Naive thymus-derived CD8-positive, alpha-beta T cell (primary cell): ENCODE data around the gene FAM117B. TPM values are rescaled to one million over a fixed set of nuclear protein-coding genes. Genes with fewer than 3 reads are reported as not detected.

ENCODE experiments used
- ATAC-seq, 2 donors: fragments of 150-1000 bp; cut with Tn5 transposase in 1 of 2; sonication (Bioruptor Pico), chemical (Tn5 transposase) in 1 of 2; 1 replicate in 1 of 2; 2 replicates in 1 of 2; pipeline ENCODE4 v1.10.0; 2021; ENCODE audit warnings: mild to moderate bottlenecking in 2 of 2, moderate library complexity in 2 of 2
- POLR2A ChIA-PET: fragments of 350-600 bp; sonication (Branson Sonifier 250); formaldehyde crosslinking; loops from one replicate; lab custom pipeline; 2021; ENCODE audit warnings: antibody characterized with exemption; lab: Charles Lee
- DNase-seq, 10 donors: peaks; one replicate each; pipeline versions ENCODE4 v3.0.0 to v3.0.0-alpha.2; 2020 to 2022
- H3K27ac Mint-ChIP-seq, 10 donors: one replicate each; pipeline ENCODE4 v1.8.0; 2020 to 2022; ENCODE audit warnings: mild to moderate bottlenecking in 10 of 10, mixed read lengths in 10 of 10, moderate library complexity in 4 of 10, inconsistent platforms in 1 of 10
- H3K27me3 Mint-ChIP-seq, 5 donors: one replicate each; pipeline ENCODE4 v1.8.0; 2021 to 2022; ENCODE audit warnings: mixed read lengths in 5 of 5
- H3K36me3 Mint-ChIP-seq, 3 donors: one replicate each; pipeline ENCODE4 v1.8.0; 2020 to 2022; ENCODE audit warnings: mixed read lengths in 3 of 3, mild to moderate bottlenecking in 2 of 3, inconsistent platforms in 1 of 3
- H3K4me1 Mint-ChIP-seq, 4 donors: one replicate each; pipeline ENCODE4 v1.8.0; 2021 to 2022; ENCODE audit warnings: mixed read lengths in 4 of 4
- H3K4me3 Mint-ChIP-seq, 10 donors: one replicate each; pipeline ENCODE4 v1.8.0; 2020 to 2022; ENCODE audit warnings: mild to moderate bottlenecking in 10 of 10, mixed read lengths in 10 of 10, moderate library complexity in 6 of 10, inconsistent platforms in 1 of 10
- H3K9me3 Mint-ChIP-seq, 9 donors: one replicate each; pipeline ENCODE4 v1.8.0; 2020 to 2022; ENCODE audit warnings: mixed read lengths in 9 of 9, mild to moderate bottlenecking in 3 of 9, inconsistent platforms in 1 of 9, moderate library complexity in 1 of 9
- polyA plus RNA-seq, 3 donors: library from polyadenylated mRNA; unstranded; fragments of 300-500 nt; fragmentation: Illumina TruSeq; gene quantifications; one replicate each; pipeline ENCODE4 v1.2.3, GENCODE V29; 2021
- total RNA-seq, 8 experiments: library from RNA in 2 of 8; stranded (reverse) in 2 of 8; gene quantifications; one replicate each; pipeline ENCODE4 v1.2.3 and lab custom pipeline; 2021 to 2026

The FAM117B gene
- total RNA-seq = 10 to 100 TPM; 55.6 to 57.2 TPM
- 10 to 100 TPM; 11.0 to 24.4 (median 16.0) TPM for polyA plus RNA-seq
- 28.6 to 133 (median 78.6) reads per million in 6 experiments for total RNA-seq (lab: John Stamatoyannopoulos, UW)

DNA sequence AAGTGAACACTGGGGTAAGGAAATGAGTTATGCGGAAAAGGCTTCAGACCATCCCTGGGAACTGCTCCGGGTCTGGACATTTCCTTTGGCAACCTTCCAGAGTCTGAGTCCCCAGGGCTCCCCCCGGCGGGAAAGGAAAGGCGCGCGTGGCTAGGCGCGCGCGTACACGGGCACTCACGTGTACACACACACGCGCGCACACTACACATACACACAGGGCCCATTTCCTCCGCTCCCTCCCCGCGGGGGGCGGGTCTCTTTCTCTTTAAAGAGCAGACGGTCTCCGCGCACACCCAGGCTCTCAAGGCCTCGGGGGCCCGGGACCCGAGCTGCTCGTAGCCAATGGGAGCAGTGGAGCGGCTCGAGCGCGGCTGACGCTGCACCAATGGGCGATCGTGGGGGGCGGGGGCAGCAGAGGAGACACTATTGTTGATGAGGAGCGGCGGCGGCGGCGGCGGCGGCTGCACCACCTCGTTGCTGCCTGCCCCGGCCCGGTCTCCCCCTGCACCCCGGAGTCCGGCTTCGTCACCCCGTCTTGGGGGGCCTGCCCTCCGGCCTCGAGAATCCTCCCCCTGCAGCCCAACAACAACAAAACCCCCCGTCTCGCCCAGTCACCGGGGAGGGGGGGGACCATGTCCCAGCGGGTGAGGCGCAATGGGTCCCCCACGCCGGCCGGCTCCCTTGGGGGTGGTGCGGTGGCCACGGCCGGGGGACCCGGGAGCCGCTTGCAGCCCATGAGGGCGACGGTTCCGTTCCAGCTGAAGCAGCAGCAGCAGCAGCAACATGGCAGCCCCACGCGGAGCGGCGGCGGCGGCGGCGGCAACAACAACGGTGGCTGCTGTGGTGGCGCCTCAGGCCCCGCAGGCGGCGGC, at the start of gene FAM117B:
FAM117B (plus strand) TSS at position 414 of the 872 bp plus-strand sequence; CDS start at position 633, 219 bp downstream.
- H3K4me1 Mint-ChIP-seq = peaks cover 28 to 62% (median 55%) of the 10 kb centered on the region in 4 donors
- DNase-seq = peak; percentile 91 to 100 (median 98)
- peak; percentile 85 to 87 for ATAC-seq
- peak within 1 kb of the TSS; percentile 95 to 99 (median 97) for H3K4me3 Mint-ChIP-seq
- POLR2A ChIA-PET = interaction anchor here (0.6 to 5.6 kb wide), 53 partner anchors 8 to 1374 kb away, joined by 3 to 73 read pairs (median 6); partner anchors contain the start of genes CARF, CASP8, CYP20A1 and ICA1L
- H3K9me3 Mint-ChIP-seq = no peaks in the 10 kb centered on the region
- H3K36me3 Mint-ChIP-seq = peaks cover 0 to 5% (median 5%) of the 10 kb centered on the region in 3 donors
- H3K27ac Mint-ChIP-seq = peak within 1 kb of the TSS; percentile 96 to 100 (median 99)
- no peaks in the 10 kb centered on the region for H3K27me3 Mint-ChIP-seq

DNA sequence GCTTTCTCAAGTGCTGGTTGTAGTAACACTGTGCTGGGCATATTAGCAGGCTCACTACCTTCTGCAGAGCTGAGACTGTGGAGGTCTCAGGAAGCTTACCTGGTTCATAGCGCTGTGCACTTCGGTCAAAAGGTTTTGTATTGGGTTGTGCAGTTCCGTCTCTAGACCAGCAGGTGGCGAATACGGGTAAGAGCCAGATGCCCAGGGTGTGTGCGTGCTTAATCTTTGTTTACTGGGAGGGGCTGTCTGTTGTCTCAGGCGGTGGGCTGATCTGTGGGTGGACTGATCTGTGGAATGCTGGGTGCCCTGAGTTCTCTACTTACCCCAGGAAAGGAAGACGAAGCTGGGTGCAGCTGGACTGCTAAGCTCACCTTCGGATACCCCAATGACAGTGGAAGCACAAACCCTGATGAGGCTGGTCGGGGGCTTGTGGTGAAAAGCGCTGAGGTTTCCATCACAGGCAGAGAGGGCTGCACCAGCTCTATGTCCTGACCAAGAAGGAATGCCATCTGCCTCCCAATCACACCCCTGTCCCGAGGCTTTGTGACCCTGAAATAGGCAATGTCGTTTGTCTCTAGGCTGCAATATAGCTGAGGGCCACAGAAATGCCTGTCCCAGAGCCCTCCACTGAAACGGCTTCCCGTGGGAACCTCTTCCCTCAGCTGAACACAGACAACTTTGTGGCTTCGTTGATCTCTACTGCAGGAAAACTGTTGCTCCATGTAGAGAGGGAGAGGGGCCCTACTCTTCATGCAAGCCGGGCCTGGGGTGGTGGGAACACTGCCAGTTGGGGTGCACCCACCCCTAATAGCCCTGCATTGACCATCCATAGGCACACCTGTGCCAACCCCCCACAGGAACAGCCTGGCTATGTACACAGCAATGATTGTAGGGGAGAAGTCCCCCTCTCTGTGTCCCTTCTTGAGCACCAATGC, 45.9 kb upstream of the FAM117B start:
- Mint-ChIP-seq H3K27me3 (no peaks in the 10 kb centered on the region), H3K4me3 (peak overlapping the region in 8 of 10 donors; percentile 2 to 56 (median 34)), H3K9me3 (peaks cover 0 to 4% (median under 1%) of the 10 kb centered on the region in 9 donors), H3K36me3 (peaks cover 0 to 3% (median 2%) of the 10 kb centered on the region in 3 donors), H3K4me1 (peaks cover 7 to 15% (median 10%) of the 10 kb centered on the region in 4 donors), H3K27ac (peak overlapping the region in 5 of 10 donors; percentile 35 to 88 (median 84))
- DNase-seq (peak; percentile 38 to 89 (median 72)), ATAC-seq (peak; percentile 97 to 99)
- POLR2A ChIA-PET = interaction anchor here (1.0 to 6.0 kb wide), 6 partner anchors 13 to 282 kb away, joined by 3 to 52 read pairs (median 4); partner anchors contain the start of gene FAM117B

DNA sequence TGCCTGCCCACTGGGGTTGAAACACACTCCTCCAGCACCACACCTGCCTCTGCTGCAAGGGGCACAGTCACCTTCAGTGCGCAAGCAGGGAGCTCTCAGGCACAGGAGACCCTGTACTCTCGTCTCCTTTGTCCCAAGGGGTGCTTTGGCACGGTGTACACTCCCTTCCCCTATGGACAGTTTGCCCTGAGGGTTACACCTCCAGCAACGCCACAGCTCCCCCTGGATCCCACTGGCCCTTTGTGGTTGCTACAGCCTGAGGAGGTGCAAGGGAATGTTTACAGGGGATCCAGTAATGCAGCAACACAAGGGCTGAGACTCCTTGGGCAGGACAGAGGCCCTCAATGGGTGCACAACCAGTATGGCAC, 45.2 kb upstream of the FAM117B start:
- Mint-ChIP-seq H3K27me3 (no peaks in the 10 kb centered on the region), H3K9me3 (no peaks in the 10 kb centered on the region), H3K27ac (no peak overlapping the region), H3K4me3 (no peak overlapping the region), H3K4me1 (peaks cover 7 to 15% (median 10%) of the 10 kb centered on the region in 4 donors), H3K36me3 (no peaks in the 10 kb centered on the region)
- no peak for DNase-seq
- ATAC-seq = no peak
- POLR2A ChIA-PET = interaction anchor here (1.4 to 6.0 kb wide), 3 partner anchors 45 to 281 kb away, joined by 4 to 52 read pairs (median 10); partner anchors contain the start of gene FAM117B

DNA sequence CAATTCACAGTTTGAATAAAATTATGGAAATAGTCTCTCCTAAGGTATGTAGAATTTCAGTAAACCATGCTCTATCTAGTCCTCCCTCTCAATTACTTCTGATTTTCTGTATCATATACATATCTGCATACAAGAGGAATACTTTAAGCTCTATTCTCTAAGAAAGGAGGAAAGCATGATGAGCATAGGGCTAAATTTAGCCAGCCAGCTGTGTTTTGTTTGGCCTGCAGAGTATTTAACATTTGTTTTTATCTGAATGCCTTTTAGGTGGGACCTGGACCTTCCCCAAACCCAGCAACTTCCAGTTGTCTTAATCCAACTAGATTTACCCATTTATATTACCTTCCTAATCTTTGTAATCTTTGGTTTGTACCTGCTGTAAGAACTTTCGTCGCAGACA, 42.2 kb upstream of the FAM117B start:
- no peak for DNase-seq
- no peaks in the 10 kb centered on the region for H3K27me3 Mint-ChIP-seq
- H3K27ac Mint-ChIP-seq = no peak overlapping the region
- H3K36me3 Mint-ChIP-seq = no peaks in the 10 kb centered on the region
- POLR2A ChIA-PET = interaction anchor here (6.0 kb wide), 1 partner anchor 42 kb away, joined by 52 read pairs; the partner anchor contains the start of gene FAM117B
- H3K4me1 Mint-ChIP-seq = peaks cover 7 to 15% (median 10%) of the 10 kb centered on the region in 4 donors
- no peaks in the 10 kb centered on the region for H3K9me3 Mint-ChIP-seq
- H3K4me3 Mint-ChIP-seq = no peak overlapping the region
- no peak for ATAC-seq

DNA sequence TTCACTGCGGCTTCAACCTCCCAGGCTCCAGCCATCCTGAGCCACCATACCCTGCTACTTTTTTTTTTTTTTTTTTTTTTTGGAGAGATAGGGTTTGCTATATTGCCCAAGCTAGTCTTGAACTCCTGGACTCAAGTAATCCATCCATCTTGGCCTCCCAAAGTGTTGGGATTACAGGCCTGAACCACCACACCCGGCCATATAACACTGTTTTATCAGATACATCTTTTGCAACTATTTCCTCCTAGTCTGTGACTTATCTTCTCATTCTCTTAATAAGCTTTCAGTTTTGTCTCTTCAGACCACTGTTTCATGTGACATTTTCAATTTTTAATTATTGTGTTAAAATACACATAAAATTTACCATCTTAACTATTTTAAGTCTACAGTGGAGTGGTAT, 35.7 kb upstream of the FAM117B start:
- DNase-seq (no peak), ATAC-seq (no peak)
- H3K36me3 Mint-ChIP-seq = no peaks in the 10 kb centered on the region
- no peak overlapping the region for H3K4me3 Mint-ChIP-seq
- H3K4me1 Mint-ChIP-seq = peaks cover 0 to 10% (median 3%) of the 10 kb centered on the region in 4 donors
- no peak overlapping the region for H3K27ac Mint-ChIP-seq
- no peaks in the 10 kb centered on the region for H3K9me3 Mint-ChIP-seq
- no peaks in the 10 kb centered on the region for H3K27me3 Mint-ChIP-seq
- POLR2A ChIA-PET = no interaction called here

DNA sequence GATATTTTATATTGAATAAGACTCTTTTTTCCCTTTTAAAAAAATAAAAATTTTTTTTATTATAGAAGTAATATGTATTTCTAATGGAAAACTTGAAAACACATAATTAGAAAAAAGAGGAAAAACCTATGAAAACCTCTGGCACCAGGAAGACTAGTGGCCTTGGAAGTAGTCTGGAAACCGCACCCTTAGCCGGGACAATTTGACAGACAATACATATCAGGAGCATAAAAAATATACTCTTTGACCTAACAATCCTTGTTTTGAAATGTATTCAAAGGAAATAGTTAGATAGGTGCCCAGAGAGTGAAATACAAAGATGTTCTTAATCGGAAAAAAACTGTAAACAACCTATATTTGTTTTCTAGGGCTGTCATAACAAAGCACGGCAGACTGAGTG, 34.9 kb upstream of the FAM117B start:
- Mint-ChIP-seq H3K36me3 (no peaks in the 10 kb centered on the region), H3K4me3 (no peak overlapping the region), H3K9me3 (no peaks in the 10 kb centered on the region), H3K27ac (no peak overlapping the region), H3K27me3 (no peaks in the 10 kb centered on the region), H3K4me1 (peaks cover 0 to 10% (median 3%) of the 10 kb centered on the region in 4 donors)
- no peak for DNase-seq
- no peak for ATAC-seq
- POLR2A ChIA-PET = no interaction called here

DNA sequence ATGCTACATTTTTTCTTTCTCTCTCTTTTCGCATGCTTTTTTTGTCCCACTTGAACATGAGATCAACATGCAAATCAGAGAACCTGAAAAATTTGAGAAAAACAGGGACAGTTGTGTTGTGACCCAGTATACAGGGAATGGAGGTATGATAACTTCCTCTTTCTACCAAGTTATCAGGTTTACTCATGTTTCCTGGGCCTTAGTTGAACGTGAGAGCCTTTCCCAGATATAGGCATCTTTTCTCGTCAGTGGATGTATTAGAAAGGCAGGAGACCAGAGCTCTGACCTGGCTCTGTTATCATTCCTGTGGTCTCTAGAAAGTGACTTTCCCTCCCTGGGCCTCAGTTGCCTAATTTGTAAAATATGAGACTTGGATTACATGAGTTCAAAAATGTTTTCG, 30.1 kb upstream of the FAM117B start:
- Mint-ChIP-seq H3K4me3 (no peak overlapping the region), H3K36me3 (peaks cover 0 to 2% (median 0%) of the 10 kb centered on the region in 3 donors), H3K4me1 (peaks cover 0 to 18% (median 8%) of the 10 kb centered on the region in 4 donors), H3K27me3 (no peaks in the 10 kb centered on the region), H3K27ac (no peak overlapping the region), H3K9me3 (no peaks in the 10 kb centered on the region)
- ATAC-seq = no peak
- POLR2A ChIA-PET = no interaction called here
- no peak for DNase-seq

DNA sequence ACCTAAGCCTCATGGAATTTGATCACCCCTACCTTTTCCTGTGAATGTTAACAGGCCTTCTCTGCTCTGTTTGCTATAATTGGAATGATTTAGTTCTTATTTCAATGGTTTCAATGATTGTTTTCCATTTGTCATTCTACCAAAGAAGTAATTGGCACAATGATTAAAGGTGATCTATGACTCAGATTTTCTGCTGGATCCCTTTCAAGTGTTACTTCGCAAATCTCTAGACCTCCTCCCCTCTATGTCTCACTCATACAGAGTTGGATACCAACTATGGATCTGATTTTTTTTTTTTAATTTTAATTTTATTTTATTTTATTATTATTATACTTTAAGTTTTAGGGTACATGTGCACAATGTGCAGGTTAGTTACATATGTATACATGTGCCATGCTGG, 29.6 kb upstream of the FAM117B start:
- DNase-seq (no peak), ATAC-seq (no peak)
- Mint-ChIP-seq H3K27me3 (no peaks in the 10 kb centered on the region), H3K27ac (no peak overlapping the region), H3K4me1 (peaks cover 0 to 23% (median 11%) of the 10 kb centered on the region in 4 donors), H3K4me3 (no peak overlapping the region), H3K36me3 (peaks cover 0 to 2% (median 0%) of the 10 kb centered on the region in 3 donors), H3K9me3 (no peaks in the 10 kb centered on the region)
- POLR2A ChIA-PET = no interaction called here

DNA sequence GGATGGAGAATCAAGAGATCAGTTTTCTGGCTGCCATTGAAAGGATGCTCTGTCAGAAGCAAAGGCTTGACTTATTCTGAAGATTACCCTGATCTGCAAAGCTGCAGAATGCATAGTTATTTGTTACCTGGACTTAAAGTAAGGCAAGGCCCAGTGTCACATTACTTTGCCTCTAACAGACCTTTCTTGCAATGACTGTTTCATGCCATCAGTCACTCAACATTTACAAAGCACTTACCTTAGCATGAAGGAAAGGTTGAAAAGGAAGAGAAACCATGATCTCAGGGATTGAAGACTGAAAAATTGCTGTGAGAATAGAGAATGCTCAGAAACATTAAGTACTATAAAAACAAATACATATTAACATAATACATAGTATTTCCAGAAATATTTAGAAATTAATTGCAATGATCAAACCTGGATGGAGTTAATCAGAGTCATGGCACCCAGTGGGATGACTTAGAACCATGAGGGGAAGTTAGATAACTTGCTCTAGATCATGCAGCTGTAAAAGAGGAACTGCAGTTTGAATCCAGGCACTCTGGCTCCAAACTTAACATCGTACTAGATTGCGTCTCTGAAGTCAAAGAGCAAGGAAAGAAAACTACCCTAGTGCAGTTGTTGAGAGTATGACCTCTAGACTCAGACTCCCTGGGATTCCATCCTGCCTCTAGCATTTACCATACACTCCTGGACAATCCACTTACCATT, 26.5 kb upstream of the FAM117B start:
- H3K27me3 Mint-ChIP-seq = no peaks in the 10 kb centered on the region
- H3K36me3 Mint-ChIP-seq = peaks cover 0 to 2% (median 0%) of the 10 kb centered on the region in 3 donors
- H3K4me1 Mint-ChIP-seq = peaks cover 0 to 28% (median 5%) of the 10 kb centered on the region in 4 donors
- no peak for ATAC-seq
- H3K4me3 Mint-ChIP-seq = no peak overlapping the region
- POLR2A ChIA-PET = no interaction called here
- H3K9me3 Mint-ChIP-seq = no peaks in the 10 kb centered on the region
- no peak for DNase-seq
- H3K27ac Mint-ChIP-seq = no peak overlapping the region

DNA sequence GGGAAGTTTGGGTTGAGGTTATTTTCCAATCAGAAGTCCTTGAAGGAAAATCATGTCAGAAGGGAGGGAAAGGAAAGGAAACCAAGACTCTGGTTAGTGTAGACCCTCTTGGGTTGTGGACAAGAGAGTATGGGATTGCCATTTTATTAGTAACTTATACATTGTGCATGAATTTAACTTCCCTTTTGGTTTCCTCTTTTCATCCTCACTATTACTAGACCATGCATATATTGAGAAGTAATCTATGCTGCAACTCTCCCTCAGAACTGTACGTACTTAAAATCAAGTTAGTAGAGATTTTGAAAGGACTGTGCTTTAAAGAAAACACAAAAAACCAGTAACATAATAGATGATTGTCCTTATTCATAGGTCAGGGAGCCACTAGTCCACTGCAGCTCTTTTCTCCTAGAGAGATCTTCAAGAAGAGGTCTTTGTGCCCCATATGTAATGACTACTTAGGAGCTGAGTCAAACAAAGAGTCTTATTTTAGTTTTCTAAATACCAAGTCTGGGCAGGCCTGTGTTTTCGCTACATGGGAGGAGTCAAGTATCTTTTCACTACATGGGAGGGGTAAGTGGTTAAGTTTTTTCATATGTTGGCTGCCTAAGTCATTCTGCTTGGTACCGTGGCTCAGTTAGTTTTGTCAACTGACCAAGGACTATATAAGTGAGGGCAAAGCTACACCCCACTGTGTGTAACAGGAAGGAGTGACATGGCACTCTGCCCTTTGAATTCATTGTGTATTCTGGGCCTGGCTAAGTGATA, 25.2 kb upstream of the FAM117B start:
- Mint-ChIP-seq H3K4me1 (peaks cover 0 to 27% (median 5%) of the 10 kb centered on the region in 4 donors), H3K9me3 (no peaks in the 10 kb centered on the region), H3K27me3 (no peaks in the 10 kb centered on the region), H3K27ac (peak overlapping the region in 1 of 10 donors; percentile 7), H3K36me3 (peaks cover 0 to 2% (median 0%) of the 10 kb centered on the region in 3 donors), H3K4me3 (no peak overlapping the region)
- POLR2A ChIA-PET = no interaction called here
- ATAC-seq = no peak
- DNase-seq = no peak

DNA sequence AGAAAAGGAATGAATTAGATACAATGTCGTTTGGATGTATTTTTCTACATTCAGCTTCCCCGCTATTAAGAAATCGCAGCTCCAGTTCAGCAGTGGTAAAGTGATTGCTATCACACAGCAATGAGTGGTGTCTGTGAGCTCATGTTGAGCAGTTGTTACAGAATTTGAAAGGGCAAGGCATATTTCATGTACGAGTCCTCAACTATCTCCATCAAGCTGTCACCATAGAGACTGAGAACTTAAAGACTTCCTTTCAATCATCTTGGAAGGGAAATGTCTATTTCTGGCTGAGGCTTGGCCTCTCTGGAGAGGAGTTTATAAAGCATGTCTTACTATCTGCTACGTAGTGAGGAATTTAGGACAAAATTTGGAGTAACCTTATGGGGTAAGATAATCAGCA, 24.4 kb upstream of the FAM117B start:
- peaks cover 0 to 26% (median 5%) of the 10 kb centered on the region in 4 donors for H3K4me1 Mint-ChIP-seq
- no peaks in the 10 kb centered on the region for H3K9me3 Mint-ChIP-seq
- POLR2A ChIA-PET = interaction anchor here (1.4 kb wide), 1 partner anchor 24 kb away, joined by 4 read pairs; the partner anchor contains the start of gene FAM117B
- DNase-seq (no peak), ATAC-seq (no peak)
- no peaks in the 10 kb centered on the region for H3K27me3 Mint-ChIP-seq
- H3K4me3 Mint-ChIP-seq = no peak overlapping the region
- H3K36me3 Mint-ChIP-seq = peaks cover 0 to 2% (median 0%) of the 10 kb centered on the region in 3 donors
- no peak overlapping the region for H3K27ac Mint-ChIP-seq
